HCT116 (cell line): ENCODE data around the gene APBB2. TPM values are rescaled to one million over a fixed set of nuclear protein-coding genes. Genes with fewer than 3 reads are reported as not detected.

Experiments used
- ATAC-seq: fragments of 200-7000 bp; cut with Tn5 transposase; 2 replicates; pipeline ENCODE4 v1.9.1; 2020; ENCODE audit warnings: mild to moderate bottlenecking, moderate library complexity
- Bru-seq: library from RNA; stranded (reverse); fragments of 400-500 nt; gene quantifications from one replicate; lab custom pipeline; 2021; lab: Mats Ljungman, UMichigan
- BruChase-seq, 2 experiments: library from RNA; stranded (reverse); fragments of 400-500 nt; gene quantifications; one replicate each; lab custom pipeline; 2021; lab: Mats Ljungman, UMichigan
- BruUV-seq: library from RNA; stranded (reverse); fragments of 400-500 nt; replicated peaks from 2 replicates; lab custom pipeline; 2021; lab: Mats Ljungman, UMichigan
- CTCF ChIA-PET: fragments of 300-600 bp; sonication (Branson Sonifier 250); formaldehyde crosslinking; loops from one replicate; lab custom pipeline; 2021; ENCODE audit warnings: antibody characterized with exemption; lab: Charles Lee
- POLR2A ChIA-PET: fragments of 300-600, 350-600 bp; sonication (Branson Sonifier 250); formaldehyde crosslinking; loops from one replicate; lab custom pipeline; 2021; ENCODE audit warnings: antibody characterized with exemption; lab: Charles Lee
- RAD21 ChIA-PET, 2 experiments: fragments of 300-600 bp; sonication (Branson Sonifier 250); formaldehyde crosslinking; loops; one replicate each; lab custom pipeline; 2023; ENCODE audit warnings: low total read pairs in 2 of 2; ENCODE audit not compliant: uncharacterized antibody in 2 of 2, unreplicated experiment in 2 of 2, low non-redundant PET in 1 of 2; lab: Charles Lee
- DNase-seq: peaks from one replicate; pipeline ENCODE4 v3.0.0-alpha.2; 2010; ENCODE audit warnings: low read depth, low spot score
- H2AFZ ChIP-seq: fragments of 200-600 bp; shearing (Covaris generic), sonication (generic); 2 replicates; pipeline ENCODE4 v1.6.1; 2017; ENCODE audit warnings: low read depth, mixed run types, mixed read lengths, antibody characterized with exemption, low read length; ENCODE audit not compliant: poor library complexity, severe bottlenecking
- H3K27ac ChIP-seq: 2 replicates; pipeline ENCODE4 v1.5.1; 2012; ENCODE audit warnings: low read depth, low read length
- H3K27me3 ChIP-seq: fragments of 200-600 bp; sonication (generic); 2 replicates; pipeline ENCODE4 v1.6.1; 2016; ENCODE audit warnings: mixed run types, low read length, mixed read lengths; ENCODE audit not compliant: insufficient read depth
- H3K36me3 ChIP-seq, 2 experiments: fragments of 200-500 bp in 1 of 2; fragments of 200-600 bp in 1 of 2; sonication (Bioruptor generic) in 1 of 2; sonication (generic) in 1 of 2; 2 replicates each; pipeline versions ENCODE4 v1.5.1 to v1.6.1; 2014 to 2016; ENCODE audit warnings: low read length in 2 of 2, inconsistent platforms in 1 of 2, mixed read lengths in 1 of 2, mixed run types in 1 of 2; ENCODE audit not compliant: insufficient read depth in 2 of 2, control insufficient read depth in 1 of 2
- H3K4me1 ChIP-seq, 2 experiments: fragments of 200-600 bp in 1 of 2; sonication (generic) in 1 of 2; 2 replicates each; pipeline versions ENCODE4 v1.5.1 to v1.6.1; 2012 to 2017; ENCODE audit warnings: low read length in 2 of 2, inconsistent platforms in 1 of 2, mild to moderate bottlenecking in 1 of 2, mixed read lengths in 1 of 2, mixed run types in 1 of 2, moderate library complexity in 1 of 2; ENCODE audit not compliant: insufficient read depth in 2 of 2, control insufficient read depth in 1 of 2
- H3K4me2 ChIP-seq: fragments of 200-600 bp; sonication (generic); 2 replicates; pipeline ENCODE4 v1.6.1; 2017; ENCODE audit warnings: mixed run types, low read length, mixed read lengths
- H3K4me3 ChIP-seq, 2 experiments: fragments of 200-600 bp in 1 of 2; sonication (generic) in 1 of 2; replicated peaks in 1 of 2; 2 replicates each; pipeline ENCODE4 v1.5.1; 2011 to 2016; ENCODE audit warnings: low read length in 2 of 2, control low read depth in 1 of 2, low read depth in 1 of 2, mild to moderate bottlenecking in 1 of 2, mixed read lengths in 1 of 2, mixed run types in 1 of 2
- H3K79me2 ChIP-seq: fragments of 200-600 bp; sonication (generic); 2 replicates; pipeline ENCODE4 v1.6.1; 2017; ENCODE audit warnings: mild to moderate bottlenecking, mixed run types, low read length, moderate library complexity, mixed read lengths; ENCODE audit not compliant: insufficient read depth
- H3K9ac ChIP-seq: fragments of 200-600 bp; sonication (generic); 2 replicates; pipeline ENCODE4 v1.6.1; 2016; ENCODE audit warnings: low read length, mixed read lengths
- H3K9me2 ChIP-seq: fragments of 200-600 bp; sonication (generic), shearing (Covaris generic); 2 replicates; pipeline ENCODE4 v1.6.1; 2017; ENCODE audit warnings: mixed run types, mild to moderate bottlenecking, moderate library complexity; ENCODE audit not compliant: insufficient read depth
- H3K9me3 ChIP-seq, 2 experiments: fragments of 200-500 bp in 1 of 2; fragments of 200-600 bp in 1 of 2; sonication (Bioruptor generic) in 1 of 2; sonication (generic) in 1 of 2; 2 replicates each; pipeline ENCODE4 v1.6.1; 2014 to 2017; ENCODE audit warnings: low read length in 2 of 2, mixed read lengths in 2 of 2, inconsistent platforms in 1 of 2, low read depth in 1 of 2, mild to moderate bottlenecking in 1 of 2, mixed run types in 1 of 2, moderate library complexity in 1 of 2; ENCODE audit not compliant: control insufficient read depth in 1 of 2, insufficient read depth in 1 of 2
- H4K20me1 ChIP-seq: fragments of 200-600 bp; sonication (generic), shearing (Covaris generic); 2 replicates; pipeline ENCODE4 v1.6.1; 2017; ENCODE audit warnings: mixed run types, mild to moderate bottlenecking, moderate library complexity; ENCODE audit not compliant: insufficient read depth
- CTCF ChIP-seq, 3 experiments: fragments of 200-600 bp in 1 of 3; sonication (generic) in 1 of 3; IDR thresholded peaks in 2 of 3; conservative IDR thresholded peaks in 1 of 3; 2 replicates each; pipeline ENCODE4 v1.5.1; 2012 to 2017; ENCODE audit warnings: low read depth in 2 of 3, low read length in 2 of 3, antibody characterized with exemption in 1 of 3, borderline replicate concordance in 1 of 3, control low read depth in 1 of 3, mild to moderate bottlenecking in 1 of 3, mixed read lengths in 1 of 3, mixed run types in 1 of 3, moderate library complexity in 1 of 3; ENCODE audit not compliant: insufficient read depth in 1 of 3
- POLR2A ChIP-seq: IDR thresholded peaks from 2 replicates; pipeline ENCODE4 v1.7.0; 2011; ENCODE audit warnings: borderline replicate concordance; ENCODE audit not compliant: insufficient read depth, insufficient read length; ENCODE audit errors: extremely low read depth
- POLR2AphosphoS5 ChIP-seq: IDR thresholded peaks from 2 replicates; pipeline ENCODE4 v1.6.1; 2011; ENCODE audit warnings: mild to moderate bottlenecking, low read depth, low read length, moderate library complexity
- RAD21 ChIP-seq: IDR thresholded peaks from 2 replicates; pipeline ENCODE4 v1.6.1; 2012; ENCODE audit warnings: low read depth, mild to moderate bottlenecking
- REST ChIP-seq: IDR thresholded peaks from 2 replicates; pipeline ENCODE4 v1.6.1; 2012; ENCODE audit warnings: low read depth
- SIN3A ChIP-seq: IDR thresholded peaks from 2 replicates; pipeline ENCODE4 v1.6.1; 2012; ENCODE audit warnings: low read depth
- SP1 ChIP-seq: IDR thresholded peaks from 2 replicates; pipeline ENCODE4 v1.6.1; 2012; ENCODE audit warnings: low read depth
- TCF7L2 ChIP-seq: IDR thresholded peaks from 2 replicates; pipeline ENCODE4 v1.7.0; 2011; ENCODE audit warnings: borderline replicate concordance, inconsistent platforms; ENCODE audit not compliant: insufficient read depth, insufficient read length; ENCODE audit errors: extremely low read depth
- YY1 ChIP-seq: IDR thresholded peaks from 2 replicates; pipeline ENCODE4 v1.6.1; 2011; ENCODE audit warnings: low read length, low read depth, moderate library complexity, mild to moderate bottlenecking; ENCODE audit not compliant: insufficient replicate concordance; ENCODE audit errors: extremely low read depth
- ZBTB33 ChIP-seq: IDR thresholded peaks from 2 replicates; pipeline ENCODE4 v1.6.1; 2011; ENCODE audit warnings: mild to moderate bottlenecking, low read length, moderate library complexity; ENCODE audit not compliant: insufficient replicate concordance; ENCODE audit errors: extremely low read depth
- ZFX ChIP-seq: fragments of 450-650 bp; IDR thresholded peaks from 2 replicates; pipeline ENCODE4 v1.6.1; 2017
- intact Hi-C: fragments of 100-400 bp; cut with micrococcal nuclease; formaldehyde crosslinking; loops from 2 replicates; pipeline ENCODE4 v1.10.0; 2022
- long read RNA-seq: library from polyadenylated mRNA; unstranded; transcript quantifications from one replicate; pipeline ENCODE4 v2.0.0, GENCODE V29; 2021; ENCODE audit not compliant: unreplicated experiment
- polyA plus RNA-seq: library from polyadenylated mRNA; unstranded; fragments of >200 nt; gene quantifications from 2 replicates; pipeline ENCODE4 v1.2.1, GENCODE V29; 2012; ENCODE audit warnings: missing spikeins
- total RNA-seq: library from RNA; stranded (reverse); gene quantifications from one replicate; pipeline ENCODE4 v1.2.1, GENCODE V29; 2021; ENCODE audit not compliant: unreplicated experiment

Gene APBB2
- total RNA-seq (72.5 TPM), Bru-seq, nascent RNA (percentile 95 among the genes with signal in this experiment), BruChase-seq, experiment 1, labeled RNA remaining after a 6-hour chase (percentile 85 among the genes with signal in this experiment), BruChase-seq, experiment 2, labeled RNA remaining after a 2-hour chase (percentile 86 among the genes with signal in this experiment)
- 33.6 and 40.7 TPM in 2 replicates for polyA plus RNA-seq
- long read RNA-seq, full-length matches to known transcripts, result 5 of 55 reads
- long read RNA-seq, partial matches to known transcripts, result 16 of 55 reads
- long read RNA-seq, other reads (novel, unspliced or antisense), result 34 of 55 reads

- Histone ChIP-seq H3K9me2 (no peaks in the 10 kb centered on the region), H3K36me3 (no peaks in the 10 kb centered on the region), H3K4me3 (peak within 1 kb of the TSS; percentile 91 to 92), H2AFZ (no peak within 1 kb of the TSS), H3K4me2 (peak within 1 kb of the TSS; percentile 87), H3K9me3 (no peaks in the 10 kb centered on the region), H3K27me3 (no peaks in the 10 kb centered on the region), H3K27ac (peak within 1 kb of the TSS; percentile 82), H3K9ac (peak within 1 kb of the TSS; percentile 80), H3K4me1 (peaks cover 36 to 56% of the 10 kb centered on the region in 2 experiments), H4K20me1 (no peaks in the 10 kb centered on the region), H3K79me2 (peaks cover 48% of the 10 kb centered on the region)
- POLR2A ChIA-PET, result interaction anchor here (0.6 to 1.7 kb wide), 11 partner anchors 10 to 450 kb away, joined by 3 to 10 read pairs (median 4); no protein-coding TSS in a partner anchor
- no TSS peak for BruUV-seq
- DNase-seq (peak; percentile 93), ATAC-seq (peak; percentile 78)
- CTCF ChIA-PET, result interaction anchor here (0.6 to 2.2 kb wide), 23 partner anchors 9 to 1115 kb away, joined by 3 to 27 read pairs (median 5); no protein-coding TSS in a partner anchor
- RAD21 ChIA-PET, result interaction anchor here (0.6 to 1.5 kb wide), 11 partner anchors 9 to 290 kb away, joined by 3 to 5 read pairs (median 3); no protein-coding TSS in a partner anchor
- intact Hi-C loops, result loop anchor here (1.0 to 10.0 kb wide), 6 partner anchors 54 to 479 kb away; no protein-coding TSS in a partner anchor
- TF ChIP-seq SIN3A, result no peak
- TF ChIP-seq ZFX, result peak; percentile 37; the same call in 1 of the 2 replicates
- peak; percentile 55 for TF ChIP-seq ZBTB33
- TF ChIP-seq CTCF (IDR thresholded peaks at IDR 0.05 in 2 of 3, conservative IDR thresholded peaks at IDR 0.05 in 1 of 3; ENCODE audit: borderline replicate concordance in 1 of 3, insufficient read depth in 1 of 3, low read depth in 2 of 3, low read length in 2 of 3), result peak in 2 of 3 experiments; percentile 70 to 77; a peak in 4 of 6 replicates
- no peak for TF ChIP-seq SP1
- TF ChIP-seq POLR2A, result peak; percentile 92
- TF ChIP-seq REST, result no peak
- peak; percentile 94 for TF ChIP-seq POLR2AphosphoS5
- no peak for TF ChIP-seq RAD21
- TF ChIP-seq YY1, result peak; percentile 71
- no peak for TF ChIP-seq TCF7L2
Measured at GRCh38 chr4:41214136-41214824, at the start of gene APBB2. APBB2 (minus strand) TSS chr4:41214542; CDS start chr4:41033254, 181,288 bp downstream.
